CD4-positive, alpha-beta T cell treated with Interleukin-4 for 4 hours (primary cell): ENCODE data around the gene MAP2.

Experiments
- DNase-seq: peaks from one replicate; pipeline ENCODE4 v3.0.0-alpha.2; 2020

The MAP2 gene

GRCh38 chr2:209753020-209753419, 329.2 kb downstream of the MAP2 start:
- DNase-seq, result no peak

- DNase-seq, result no peak
Measured at GRCh38 chr2:209757163-209757562, 333.3 kb downstream of the MAP2 start.

- no peak for DNase-seq
Measured at GRCh38 chr2:209761566-209761965, 337.7 kb downstream of the MAP2 start.

- DNase-seq, result no peak
Measured at GRCh38 chr2:209762563-209762962, 338.7 kb downstream of the MAP2 start.

GRCh38 chr2:209763106-209763505, 339.3 kb downstream of the MAP2 start:
- no peak for DNase-seq

GRCh38 chr2:209766613-209767012, 342.8 kb downstream of the MAP2 start:
- DNase-seq, result no peak

- no peak for DNase-seq
Measured at GRCh38 chr2:209767316-209767715, 343.5 kb downstream of the MAP2 start.

GRCh38 chr2:209768557-209768956, 344.7 kb downstream of the MAP2 start:
- no peak for DNase-seq

- DNase-seq, result no peak
Measured at GRCh38 chr2:209771474-209772289, 347.8 kb downstream of the MAP2 start, which contains the start of gene UNC80. Gene UNC80, plus strand, starts transcription at chr2:209771832. Its CDS starts 241 bp downstream, at chr2:209772073.

- no peak for DNase-seq
Measured at GRCh38 chr2:209772290-209772685, 348.4 kb downstream of the MAP2 start.

GRCh38 chr2:209773377-209773776, 349.5 kb downstream of the MAP2 start:
- no peak for DNase-seq
